Ishikawa (cell line): ENCODE results near the gene PARD3.

Source experiments
- CEBPB ChIP-seq: IDR thresholded peaks from 2 replicates; pipeline ENCODE4 v1.6.1; 2012
- CREB1 ChIP-seq: IDR thresholded peaks from 2 replicates; pipeline ENCODE4 v1.6.1; 2012; ENCODE audit warnings: low read depth
- EGR1 ChIP-seq: IDR thresholded peaks from 2 replicates; pipeline ENCODE4 v1.6.1; 2012
- EP300 ChIP-seq: IDR thresholded peaks from 2 replicates; pipeline ENCODE4 v1.6.1; 2012; ENCODE audit warnings: borderline replicate concordance
- MAX ChIP-seq: IDR thresholded peaks from 2 replicates; pipeline ENCODE4 v1.6.1; 2012
- RAD21 ChIP-seq: IDR thresholded peaks from 2 replicates; pipeline ENCODE4 v1.6.1; 2012; ENCODE audit warnings: low read depth
- REST ChIP-seq: IDR thresholded peaks from 2 replicates; pipeline ENCODE4 v1.6.1; 2012; ENCODE audit warnings: low read depth, mild to moderate bottlenecking
- TAF1 ChIP-seq: IDR thresholded peaks from 2 replicates; pipeline ENCODE4 v1.6.1; 2012; ENCODE audit warnings: low read depth, mild to moderate bottlenecking
- YY1 ChIP-seq: IDR thresholded peaks from 2 replicates; pipeline ENCODE4 v1.6.1; 2012; ENCODE audit warnings: low read depth
- ZBTB7A ChIP-seq: IDR thresholded peaks from 2 replicates; pipeline ENCODE4 v1.6.1; 2012; ENCODE audit warnings: low read depth

- TF ChIP-seq CEBPB (no peak), EP300 (no peak), CREB1 (no peak), RAD21 (peak; percentile 66), REST (no peak), EGR1 (no peak), MAX (no peak), TAF1 (no peak), ZBTB7A (no peak), YY1 (no peak)
Measured at GRCh38 chr10:34723750-34724149, 91.3 kb downstream of the PARD3 start.
